T-cell (primary cell): ENCODE data around the gene RHOG. TPM values are rescaled to one million over a fixed set of nuclear protein-coding genes. Genes with fewer than 3 reads are reported as not detected.

Experiments
- ATAC-seq, 4 experiments: fragments of 200-7000 bp in 3 of 4; fragments of 150-1000 bp in 1 of 4; cut with Tn5 transposase; replicated peaks in 1 of 4; 1 replicate in 3 of 4; 2 replicates in 1 of 4; pipeline ENCODE4 v1.10.0; 2021; ENCODE audit warnings: moderate library complexity in 3 of 4, mild to moderate bottlenecking in 2 of 4, moderate number of reproducible peaks in 1 of 4
- CTCF ChIA-PET, 2 donors: fragments of 300-600 bp; sonication (Branson Sonifier 250); formaldehyde crosslinking; loops; one replicate each; lab custom pipeline; 2022; ENCODE audit warnings: antibody characterized with exemption in 2 of 2; lab: Charles Lee
- POLR2A ChIA-PET, 2 donors: fragments of 300-600 bp; sonication (Branson Sonifier 250); formaldehyde crosslinking; loops; one replicate each; lab custom pipeline; 2022; ENCODE audit warnings: antibody characterized with exemption in 2 of 2; lab: Charles Lee
- DNase-seq, 35 experiments: peaks; one replicate each; pipeline versions ENCODE4 v3.0.0 to v3.0.0-alpha.2; 2013 to 2023
- H3K27ac ChIP-seq: one replicate; pipeline ENCODE4 v1.5.1; 2013; ENCODE audit warnings: low read length
- H3K27me3 ChIP-seq, 2 experiments: replicated peaks in 1 of 2; 1 replicate in 1 of 2; 2 replicates in 1 of 2; pipeline versions ENCODE4 v1.6.1 to v1.7.0; 2013; ENCODE audit warnings: low read length in 1 of 2, mixed read lengths in 1 of 2; ENCODE audit not compliant: control insufficient read depth in 2 of 2, insufficient read depth in 2 of 2; ENCODE audit errors: extremely low read depth in 1 of 2
- H3K36me3 ChIP-seq, 2 donors: 1 replicate in 1 of 2; 2 replicates in 1 of 2; pipeline versions ENCODE4 v1.6.1 to v1.7.0; 2013; ENCODE audit warnings: low read length in 1 of 2; ENCODE audit not compliant: control insufficient read depth in 2 of 2, insufficient read depth in 1 of 2; ENCODE audit errors: extremely low read depth in 1 of 2
- H3K4me1 ChIP-seq, 2 experiments: 1 replicate in 1 of 2; 2 replicates in 1 of 2; pipeline versions ENCODE4 v1.6.1 to v1.7.0; 2013; ENCODE audit warnings: low read length in 2 of 2, mixed read lengths in 1 of 2; ENCODE audit not compliant: insufficient read depth in 2 of 2, control insufficient read depth in 1 of 2; ENCODE audit errors: extremely low read depth in 1 of 2
- H3K4me3 ChIP-seq, 2 donors: 1 replicate in 1 of 2; 2 replicates in 1 of 2; pipeline versions ENCODE4 v1.5.1 to v1.7.0; 2013; ENCODE audit warnings: mild to moderate bottlenecking in 2 of 2, low read length in 1 of 2, moderate library complexity in 1 of 2; ENCODE audit not compliant: control insufficient read depth in 1 of 2; ENCODE audit errors: extremely low read depth in 1 of 2
- H3K9me3 ChIP-seq: 2 replicates; pipeline ENCODE4 v1.7.0; 2013
- H3K27ac Mint-ChIP-seq, 2 donors: one replicate each; pipeline ENCODE4 v1.8.0; 2020 to 2021; ENCODE audit warnings: mild to moderate bottlenecking in 2 of 2, mixed read lengths in 2 of 2
- H3K27me3 Mint-ChIP-seq, 2 donors: one replicate each; pipeline ENCODE4 v1.8.0; 2021 to 2022; ENCODE audit warnings: mixed read lengths in 2 of 2
- H3K36me3 Mint-ChIP-seq: one replicate; pipeline ENCODE4 v1.8.0; 2021; ENCODE audit warnings: mixed read lengths
- H3K4me1 Mint-ChIP-seq, 3 donors: one replicate each; pipeline ENCODE4 v1.8.0; 2020 to 2022; ENCODE audit warnings: mixed read lengths in 3 of 3, mild to moderate bottlenecking in 1 of 3
- H3K4me3 Mint-ChIP-seq, 3 donors: one replicate each; pipeline ENCODE4 v1.8.0; 2020 to 2022; ENCODE audit warnings: mild to moderate bottlenecking in 3 of 3, mixed read lengths in 3 of 3, moderate library complexity in 3 of 3
- H3K9me3 Mint-ChIP-seq, 3 donors: one replicate each; pipeline ENCODE4 v1.8.0; 2020 to 2022; ENCODE audit warnings: mixed read lengths in 3 of 3
- WGBS: methylation state at CpG from one replicate; pipeline ENCODE4 v1.1.5; 2013; ENCODE audit warnings: missing lambda C conversion rate; ENCODE audit not compliant: insufficient coverage; 5-methylcytosine and 5-hydroxymethylcytosine counted together
- total RNA-seq, 35 experiments: library from RNA in 6 of 35; stranded (reverse) in 6 of 35; fragments of 120-200 nt in 1 of 35; gene quantifications; one replicate each; pipeline versions ENCODE4 v1.2.1 to v1.2.4 and lab custom pipeline; 2013 to 2026

The RHOG gene
- total RNA-seq, 5 donors from 2014 or later (not counting 1 experiment from before 2014, with no cell fraction given), result 88.1 to 108 (median 106) TPM

- Histone ChIP-seq H3K4me1 (peaks cover 2 to 23% of the 10 kb centered on the region in 2 experiments), H3K27ac (peak overlapping the region; percentile 21), H3K9me3 (no peaks in the 10 kb centered on the region), H3K4me3 (no peak overlapping the region), H3K27me3 (no peaks in the 10 kb centered on the region), H3K36me3 (peaks cover 21 to 48% of the 10 kb centered on the region in 2 donors)
- no peaks in the 10 kb centered on the region for H3K27me3 Mint-ChIP-seq
- DNase-seq (no peak), ATAC-seq (no peak)
- H3K27ac Mint-ChIP-seq, result peak overlapping the region; percentile 83 to 88
- ChIA-PET CTCF (interaction anchor here (0.6 to 2.4 kb wide), 11 partner anchors 9 to 247 kb away, joined by 3 to 13 read pairs (median 5); partner anchors contain the start of genes RHOG (in 1 of the 2) and STIM1 (in 1 of the 2)), POLR2A (interaction anchor here (0.6 to 1.0 kb wide), 5 partner anchors 13 to 856 kb away, joined by 3 to 9 read pairs (median 5); no protein-coding TSS in a partner anchor)
- no peaks in the 10 kb centered on the region for H3K9me3 Mint-ChIP-seq
- 57% methylated on average over 1 of the region's 8 CpGs for WGBS
- peaks cover 41 to 56% (median 41%) of the 10 kb centered on the region in 3 donors for H3K4me1 Mint-ChIP-seq
- H3K4me3 Mint-ChIP-seq, result no peak overlapping the region
- H3K36me3 Mint-ChIP-seq, result peaks cover 20% of the 10 kb centered on the region
Measured at GRCh38 chr11:3825473-3826154, 15.1 kb downstream of the RHOG start.

- H3K9me3 Mint-ChIP-seq, result no peaks in the 10 kb centered on the region
- CTCF ChIA-PET, result interaction anchor here (0.6 to 2.4 kb wide), 13 partner anchors 10 to 248 kb away, joined by 3 to 13 read pairs (median 4); partner anchors contain the start of genes RHOG (in 1 of the 2) and STIM1 (in 1 of the 2)
- POLR2A ChIA-PET, result interaction anchor here (0.6 to 1.0 kb wide), 5 partner anchors 13 to 855 kb away, joined by 3 to 9 read pairs (median 5); no protein-coding TSS in a partner anchor
- 67% methylated on average over 9 of the region's 18 CpGs for WGBS
- DNase-seq (peak; percentile 65 to 88 (median 80)), ATAC-seq (peak; percentile 89 to 94 (median 92))
- no peaks in the 10 kb centered on the region for H3K27me3 ChIP-seq
- peaks cover 2 to 22% of the 10 kb centered on the region in 2 experiments for H3K4me1 ChIP-seq
- H3K4me1 Mint-ChIP-seq, result peaks cover 38 to 48% (median 41%) of the 10 kb centered on the region in 3 donors
- no peaks in the 10 kb centered on the region for H3K9me3 ChIP-seq
- no peak overlapping the region for H3K4me3 ChIP-seq
- H3K36me3 ChIP-seq, result peaks cover 20 to 42% of the 10 kb centered on the region in 2 donors
- H3K27ac ChIP-seq, result peak overlapping the region; percentile 32
- peak overlapping the region; percentile 83 to 88 for H3K27ac Mint-ChIP-seq
- peaks cover 16% of the 10 kb centered on the region for H3K36me3 Mint-ChIP-seq
- no peaks in the 10 kb centered on the region for H3K27me3 Mint-ChIP-seq
- H3K4me3 Mint-ChIP-seq, result no peak overlapping the region
Measured at GRCh38 chr11:3824714-3825472, 15.9 kb downstream of the RHOG start.

- DNase-seq (no peak), ATAC-seq (no peak)
- H3K27ac ChIP-seq, result peak overlapping the region; percentile 32
- peaks cover 16 to 33% of the 10 kb centered on the region in 2 donors for H3K36me3 ChIP-seq
- peak overlapping the region; percentile 83 to 88 for H3K27ac Mint-ChIP-seq
- no peak overlapping the region for H3K4me3 Mint-ChIP-seq
- no peaks in the 10 kb centered on the region for H3K9me3 Mint-ChIP-seq
- no peaks in the 10 kb centered on the region for H3K9me3 ChIP-seq
- no peaks in the 10 kb centered on the region for H3K27me3 Mint-ChIP-seq
- H3K36me3 Mint-ChIP-seq, result peaks cover 16% of the 10 kb centered on the region
- 97% methylated on average over 22 of the region's 30 CpGs for WGBS
- no peak overlapping the region for H3K4me3 ChIP-seq
- H3K4me1 Mint-ChIP-seq, result peaks cover 38 to 46% (median 41%) of the 10 kb centered on the region in 3 donors
- H3K4me1 ChIP-seq, result peaks cover 2 to 18% of the 10 kb centered on the region in 2 experiments
- H3K27me3 ChIP-seq, result no peaks in the 10 kb centered on the region
- POLR2A ChIA-PET, result interaction anchor here (0.5 to 1.2 kb wide), 2 partner anchors 15 to 273 kb away, joined by 3 to 8 read pairs; no protein-coding TSS in a partner anchor
- CTCF ChIA-PET, result interaction anchor here (0.8 to 1.5 kb wide), 4 partner anchors 8 to 249 kb away, joined by 3 to 6 read pairs (median 4); no protein-coding TSS in a partner anchor
Measured at GRCh38 chr11:3823762-3824506, 16.8 kb downstream of the RHOG start.

- no peak overlapping the region for H3K4me3 ChIP-seq
- Mint-ChIP-seq H3K36me3 (peaks cover 16% of the 10 kb centered on the region), H3K9me3 (no peaks in the 10 kb centered on the region), H3K27ac (peak overlapping the region; percentile 39 to 43), H3K4me1 (peaks cover 37 to 43% (median 41%) of the 10 kb centered on the region in 3 donors), H3K27me3 (no peaks in the 10 kb centered on the region), H3K4me3 (no peak overlapping the region)
- H3K9me3 ChIP-seq, result no peaks in the 10 kb centered on the region
- H3K27me3 ChIP-seq, result no peaks in the 10 kb centered on the region
- 88% methylated on average over 1 of the region's 3 CpGs for WGBS
- DNase-seq (no peak), ATAC-seq (no peak)
- ChIA-PET CTCF (interaction anchor here (0.8 to 1.5 kb wide), 4 partner anchors 8 to 250 kb away, joined by 3 to 6 read pairs (median 4); no protein-coding TSS in a partner anchor), POLR2A (interaction anchor here (0.5 to 1.2 kb wide), 3 partner anchors 16 to 274 kb away, joined by 3 to 8 read pairs (median 3); partner anchors contain the start of gene RHOG (in 1 of the 2))
- peaks cover 16 to 30% of the 10 kb centered on the region in 2 donors for H3K36me3 ChIP-seq
- peaks cover 2 to 18% of the 10 kb centered on the region in 2 experiments for H3K4me1 ChIP-seq
- no peak overlapping the region for H3K27ac ChIP-seq
Measured at GRCh38 chr11:3823303-3823702, 17.5 kb downstream of the RHOG start.

- CTCF ChIA-PET, result interaction anchor here in 1 of 2 donors (0.7 kb wide), 1 partner anchor 197 kb away, joined by 3 read pairs; no protein-coding TSS in a partner anchor
- no peak for DNase-seq
- no peaks in the 10 kb centered on the region for H3K9me3 Mint-ChIP-seq
- H3K4me1 Mint-ChIP-seq, result peaks cover 32 to 35% (median 33%) of the 10 kb centered on the region in 3 donors
- Histone ChIP-seq H3K4me3 (no peak overlapping the region), H3K27me3 (no peaks in the 10 kb centered on the region), H3K4me1 (peaks cover 2 to 18% of the 10 kb centered on the region in 2 experiments), H3K36me3 (peaks cover 7 to 21% of the 10 kb centered on the region in 2 donors), H3K9me3 (no peaks in the 10 kb centered on the region), H3K27ac (no peak overlapping the region)
- H3K36me3 Mint-ChIP-seq, result peaks cover 11% of the 10 kb centered on the region
- no peak for ATAC-seq
- no peak overlapping the region for H3K27ac Mint-ChIP-seq
- H3K27me3 Mint-ChIP-seq, result no peaks in the 10 kb centered on the region
- no peak overlapping the region for H3K4me3 Mint-ChIP-seq
- WGBS, result 97% methylated on average over 5 of the region's 7 CpGs
- POLR2A ChIA-PET, result interaction anchor here in 1 of 2 donors (0.7 kb wide), 1 partner anchor 19 kb away, joined by 3 read pairs; the partner anchor contains the start of gene RHOG
Measured at GRCh38 chr11:3822312-3822711, 18.4 kb downstream of the RHOG start.
